HG03159 (cell line): ENCODE results near the gene MYO7A.

Experiments used
- ATAC-seq: cut with Tn5 transposase; IDR thresholded peaks from one replicate; pipeline ENCODE4 v1.9.1; 2021; ENCODE audit warnings: mild to moderate bottlenecking, moderate library complexity; ENCODE audit not compliant: unreplicated experiment

The MYO7A gene

GRCh38 chr11:77198440-77198849 lies 70.4 kb downstream of the MYO7A start:
- no peak for ATAC-seq

DNA sequence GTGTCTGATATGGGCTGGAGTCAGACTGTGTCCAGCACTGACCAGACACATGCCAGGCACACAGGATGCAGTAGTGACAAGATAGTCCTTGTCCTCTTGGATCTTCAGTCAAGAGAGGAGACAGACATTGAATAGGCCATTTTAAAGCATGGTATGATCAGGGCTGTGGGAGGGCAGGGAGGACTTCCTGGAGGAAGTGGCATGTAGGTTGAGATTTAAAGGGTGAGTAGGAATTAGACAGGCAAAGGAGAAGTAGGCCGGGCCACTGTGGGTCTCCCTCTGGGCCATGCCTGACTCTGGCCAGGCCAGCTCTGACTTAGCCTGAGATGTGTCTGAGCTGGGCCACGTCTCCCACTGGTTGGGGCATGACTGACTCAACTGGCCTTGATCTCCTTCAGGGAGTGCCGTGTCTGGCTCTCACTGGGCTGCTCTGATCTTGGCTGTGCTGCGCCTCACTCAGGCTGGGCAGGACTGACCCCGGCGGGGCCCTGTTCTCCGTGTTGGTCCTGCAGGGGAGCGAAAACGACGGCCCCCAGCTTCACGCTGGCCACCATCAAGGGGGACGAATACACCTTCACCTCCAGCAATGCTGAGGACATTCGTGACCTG lies 71.2 kb downstream of the MYO7A start:
- ATAC-seq = no peak

GRCh38 chr11:77200351-77201268 lies 72.6 kb downstream of the MYO7A start:
- ATAC-seq = no peak

- ATAC-seq = no peak
Observed at GRCh38 chr11:77201370-77201769, 73.3 kb downstream of the MYO7A start.

DNA sequence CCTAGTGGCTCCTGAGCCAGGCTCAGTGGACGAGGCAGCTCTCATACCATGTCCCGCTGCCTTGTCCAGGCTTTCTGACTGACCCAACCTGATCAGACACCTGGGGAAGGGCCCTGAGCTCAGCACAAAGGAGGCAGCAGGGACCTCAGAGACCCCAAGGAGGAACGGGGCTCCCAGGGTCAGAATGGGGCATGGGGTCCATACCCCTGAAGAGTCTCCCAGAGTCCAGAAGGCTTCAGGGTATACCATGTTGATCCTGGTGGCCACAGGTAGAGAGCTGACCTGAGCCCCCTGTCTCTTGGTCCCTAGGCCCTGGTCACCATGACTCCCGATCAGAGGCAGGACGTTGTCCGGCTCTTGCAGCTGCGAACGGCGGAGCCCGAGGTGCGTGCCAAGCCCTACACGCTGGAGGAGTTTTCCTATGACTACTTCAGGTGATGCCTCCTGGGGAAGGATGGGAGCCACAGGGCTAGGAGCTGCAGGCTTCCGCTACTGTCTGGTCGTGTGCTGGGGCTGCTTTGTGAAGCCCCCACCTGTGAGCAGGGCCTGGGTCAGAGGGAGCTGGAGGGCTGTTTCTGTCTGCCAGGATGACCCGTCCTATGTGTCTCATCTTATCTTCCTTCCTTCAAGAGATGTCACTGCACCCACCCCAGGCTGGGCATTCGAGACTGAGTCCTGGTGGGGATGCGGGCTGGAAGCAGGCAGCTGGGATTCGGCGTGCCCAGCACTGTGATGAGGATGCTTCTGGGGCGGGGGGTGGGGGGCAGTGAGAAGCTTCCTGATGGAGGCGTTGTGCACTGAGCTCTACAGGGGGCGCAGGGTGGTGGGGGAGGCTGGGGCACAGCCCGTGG lies 74.2 kb downstream of the MYO7A start:
- no peak for ATAC-seq

- no peak for ATAC-seq
Observed at GRCh38 chr11:77202941-77203900, 75.2 kb downstream of the MYO7A start.

- ATAC-seq = no peak
Observed at GRCh38 chr11:77203901-77204753, 76.1 kb downstream of the MYO7A start.

DNA sequence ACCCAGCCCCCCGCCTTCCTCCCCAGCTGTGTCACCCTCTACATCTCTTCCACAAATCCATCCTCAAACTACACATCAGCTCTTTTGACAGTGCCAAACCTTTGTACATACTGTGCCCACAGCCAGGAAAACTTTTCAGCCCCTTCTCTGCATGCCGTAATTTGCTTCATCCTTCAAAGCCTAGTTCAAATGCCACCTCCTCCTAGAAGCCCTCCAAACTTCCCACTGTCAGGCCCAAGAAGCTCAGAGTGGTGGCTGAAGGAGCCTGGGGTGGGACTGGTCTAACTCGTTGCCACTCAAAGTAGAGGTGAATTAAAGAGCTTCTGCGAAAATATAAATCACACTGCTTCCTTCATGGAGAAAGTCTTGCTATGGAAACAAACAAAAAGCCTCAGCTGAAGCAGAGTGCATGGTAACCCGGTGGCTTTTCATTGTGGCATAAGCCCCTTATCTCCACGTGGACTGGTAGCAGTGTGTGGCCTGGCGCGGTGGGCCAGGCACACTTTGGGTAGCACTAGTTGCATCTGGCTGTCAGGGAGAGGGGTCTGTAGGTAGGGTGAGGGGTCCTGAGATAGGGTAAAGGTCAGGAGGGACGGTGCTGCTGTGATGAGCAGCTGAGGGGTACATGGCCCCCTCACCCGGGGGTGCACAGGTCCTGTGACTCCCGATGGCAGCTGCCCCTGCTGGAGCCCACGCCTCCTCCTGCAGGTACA lies 76.9 kb downstream of the MYO7A start:
- ATAC-seq = no peak

DNA sequence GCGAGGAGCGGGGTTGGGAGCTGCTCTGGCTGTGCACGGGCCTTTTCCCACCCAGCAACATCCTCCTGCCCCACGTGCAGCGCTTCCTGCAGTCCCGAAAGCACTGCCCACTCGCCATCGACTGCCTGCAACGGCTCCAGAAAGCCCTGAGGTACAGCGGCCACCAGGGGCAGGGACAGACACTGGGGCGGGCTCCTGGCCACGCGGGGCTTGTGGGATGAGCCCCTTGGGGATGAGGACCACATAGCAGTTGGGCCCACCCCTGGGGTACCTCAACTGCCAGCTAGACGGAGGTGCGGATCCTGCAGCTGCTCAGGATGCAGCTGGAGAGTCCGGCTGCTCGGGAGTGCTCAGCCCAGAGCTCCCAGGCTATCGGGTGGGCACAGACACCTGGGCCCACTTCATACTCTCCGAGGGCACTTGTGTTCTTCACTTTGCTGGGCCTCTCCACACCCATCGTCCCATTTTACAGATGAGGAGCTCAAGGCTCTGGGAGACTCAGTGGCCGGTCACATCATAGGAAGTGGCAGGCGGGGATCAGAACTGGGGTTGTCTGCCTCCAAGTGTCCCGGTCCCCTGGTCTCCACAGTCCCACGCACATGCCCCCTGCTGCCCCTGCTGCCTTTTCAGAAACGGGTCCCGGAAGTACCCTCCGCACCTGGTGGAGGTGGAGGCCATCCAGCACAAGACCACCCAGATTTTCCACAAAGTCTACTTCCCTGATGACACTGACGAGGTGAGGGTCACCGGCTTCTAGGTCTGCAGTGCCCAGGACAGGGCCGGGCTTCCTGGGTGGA lies 77.6 kb downstream of the MYO7A start:
- no peak for ATAC-seq

- no peak for ATAC-seq
Observed at GRCh38 chr11:77206264-77207018, 78.4 kb downstream of the MYO7A start.

DNA sequence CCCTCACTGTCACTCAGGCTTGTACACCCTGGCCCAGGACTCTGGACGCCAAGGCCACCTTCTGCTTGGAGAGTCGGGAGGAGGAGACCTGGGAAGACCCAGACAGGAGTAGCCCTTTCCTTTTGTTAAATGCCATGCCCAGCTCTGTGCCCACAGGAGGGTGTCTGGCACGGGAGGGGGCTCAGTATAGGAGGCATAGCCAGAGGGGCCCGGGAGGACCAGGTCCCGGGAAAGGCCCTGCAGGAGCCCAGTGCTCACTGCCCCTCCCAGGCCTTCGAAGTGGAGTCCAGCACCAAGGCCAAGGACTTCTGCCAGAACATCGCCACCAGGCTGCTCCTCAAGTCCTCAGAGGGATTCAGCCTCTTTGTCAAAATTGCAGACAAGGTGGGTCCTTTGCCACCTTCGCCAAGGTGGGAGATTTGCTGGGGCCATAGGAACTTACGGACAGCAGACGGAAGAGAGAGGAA lies 79.0 kb downstream of the MYO7A start:
- ATAC-seq = no peak

- ATAC-seq = no peak
Observed at GRCh38 chr11:77207618-77208313, 79.7 kb downstream of the MYO7A start.

DNA sequence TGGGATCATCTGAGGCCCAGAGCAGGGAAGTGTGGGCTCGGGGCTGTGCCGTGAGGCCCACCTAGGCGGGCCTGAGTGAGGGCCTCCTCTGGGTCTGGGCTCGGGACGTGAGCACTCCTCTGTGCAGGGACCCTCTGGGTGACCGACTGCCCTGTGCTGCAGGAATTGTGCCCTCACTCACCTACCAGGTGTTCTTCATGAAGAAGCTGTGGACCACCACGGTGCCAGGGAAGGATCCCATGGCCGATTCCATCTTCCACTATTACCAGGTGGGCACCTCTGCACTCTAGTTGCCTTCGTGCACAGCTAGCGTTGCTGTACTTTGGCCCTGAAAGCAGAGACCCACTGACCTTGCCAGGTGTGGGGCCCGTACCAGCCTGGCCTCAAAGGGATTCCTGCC lies 80.5 kb downstream of the MYO7A start:
- no peak for ATAC-seq

- ATAC-seq = no peak
Observed at GRCh38 chr11:77209663-77210062, 81.6 kb downstream of the MYO7A start.

DNA sequence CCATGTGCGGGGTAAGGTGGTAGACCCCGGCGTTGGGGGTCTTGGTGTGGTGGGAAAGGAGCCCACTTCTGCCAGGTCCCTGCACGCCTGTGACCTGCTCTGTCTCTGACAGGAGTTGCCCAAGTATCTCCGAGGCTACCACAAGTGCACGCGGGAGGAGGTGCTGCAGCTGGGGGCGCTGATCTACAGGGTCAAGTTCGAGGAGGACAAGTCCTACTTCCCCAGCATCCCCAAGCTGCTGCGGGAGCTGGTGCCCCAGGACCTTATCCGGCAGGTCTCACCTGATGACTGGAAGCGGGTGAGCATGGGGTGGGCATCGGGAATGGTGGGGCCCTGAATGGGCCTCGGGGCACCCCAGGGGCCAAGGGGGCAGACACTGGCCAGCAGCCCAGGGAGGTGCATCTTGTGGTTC lies 83.0 kb downstream of the MYO7A start:
- ATAC-seq = no peak

DNA sequence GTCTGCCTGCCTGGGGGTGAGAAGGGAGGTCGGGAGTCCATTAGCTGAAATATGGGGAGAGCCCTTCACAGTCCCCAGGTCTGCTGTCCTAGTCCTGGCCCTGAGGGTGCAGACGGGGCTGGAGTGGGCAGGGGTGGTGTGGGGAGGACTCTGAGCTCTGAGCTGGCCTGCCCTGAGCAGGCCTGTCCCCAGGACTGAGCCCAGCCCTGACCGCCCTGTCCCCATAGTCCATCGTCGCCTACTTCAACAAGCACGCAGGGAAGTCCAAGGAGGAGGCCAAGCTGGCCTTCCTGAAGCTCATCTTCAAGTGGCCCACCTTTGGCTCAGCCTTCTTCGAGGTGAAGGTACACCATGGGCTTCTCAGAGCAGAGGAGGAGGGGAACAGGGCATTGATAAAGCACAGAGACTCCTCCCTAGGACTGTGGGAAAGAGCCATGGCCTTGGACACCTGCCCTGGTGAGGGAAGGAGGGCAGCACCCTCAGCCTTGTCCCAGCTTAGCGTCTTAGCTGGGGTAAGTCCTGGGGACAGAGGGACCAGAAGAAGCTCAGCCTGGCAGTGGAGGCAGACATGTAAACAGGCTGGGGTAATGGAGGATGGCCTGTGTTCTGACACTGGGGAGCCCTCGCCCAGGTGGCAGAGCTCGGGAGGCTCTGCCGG lies 83.7 kb downstream of the MYO7A start:
- ATAC-seq = no peak
